ENCODE measurements around the gene MRPL4. TPM values are rescaled to one million over a fixed set of nuclear protein-coding genes. Genes with fewer than 3 reads are reported as not detected.

The MRPL4 gene
- total and polyA plus RNA-seq, 2 experiments from 2014 or later, result 92.0 to 171 TPM

DNA sequence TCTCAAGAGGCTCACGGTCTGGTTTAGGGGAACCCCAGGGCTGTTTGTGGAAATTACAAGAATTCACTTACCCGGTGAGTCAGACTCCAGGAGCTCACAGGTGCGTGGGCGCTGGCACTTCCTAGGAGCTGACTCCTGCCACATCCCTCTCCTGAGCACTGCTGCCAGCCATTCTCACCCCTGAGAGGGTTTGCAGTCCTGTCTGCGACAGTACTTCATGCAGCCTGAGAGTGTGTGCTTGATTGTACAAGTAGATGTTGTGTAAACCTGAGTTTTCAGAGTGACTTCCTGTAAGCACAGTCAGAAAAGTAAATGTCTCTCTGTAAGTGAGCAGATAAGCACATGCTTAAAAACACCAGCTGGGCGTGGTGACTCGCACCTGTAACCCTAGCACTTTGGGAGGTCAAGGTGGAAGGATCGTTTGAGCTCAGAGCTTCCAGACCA, 8.1 kb downstream of the MRPL4 start:
- no peaks in the 10 kb centered on the region for H3K9me3 Mint-ChIP-seq
- no peaks in the 10 kb centered on the region for H3K9me2 ChIP-seq (ENCODE audit: insufficient read depth)
- no peak overlapping the region for H3K4me2 ChIP-seq
- no peak overlapping the region for H2AFZ ChIP-seq
- no peak overlapping the region for H3K27ac Mint-ChIP-seq
- H3K4me1 Mint-ChIP-seq, result no peaks in the 10 kb centered on the region
- no peak overlapping the region for H3K27ac ChIP-seq (ENCODE audit: low read depth)
- no peak overlapping the region for H3K4me3 ChIP-seq
- peaks cover 33% of the 10 kb centered on the region for H3K36me3 Mint-ChIP-seq (ENCODE audit: low read depth)
- H4K20me1 ChIP-seq (replicated peaks; ENCODE audit: insufficient read depth), result no peaks in the 10 kb centered on the region; the same call in 1 of the 2 replicates
- no peak for TF ChIP-seq EZH2phosphoT487 (IDR thresholded peaks at IDR 0.05; ENCODE audit: unreplicated experiment)
- no peak for TF ChIP-seq EZH2 (IDR thresholded peaks at IDR 0.05; ENCODE audit: low read depth, unreplicated experiment)
- TF ChIP-seq, protein P1, sequence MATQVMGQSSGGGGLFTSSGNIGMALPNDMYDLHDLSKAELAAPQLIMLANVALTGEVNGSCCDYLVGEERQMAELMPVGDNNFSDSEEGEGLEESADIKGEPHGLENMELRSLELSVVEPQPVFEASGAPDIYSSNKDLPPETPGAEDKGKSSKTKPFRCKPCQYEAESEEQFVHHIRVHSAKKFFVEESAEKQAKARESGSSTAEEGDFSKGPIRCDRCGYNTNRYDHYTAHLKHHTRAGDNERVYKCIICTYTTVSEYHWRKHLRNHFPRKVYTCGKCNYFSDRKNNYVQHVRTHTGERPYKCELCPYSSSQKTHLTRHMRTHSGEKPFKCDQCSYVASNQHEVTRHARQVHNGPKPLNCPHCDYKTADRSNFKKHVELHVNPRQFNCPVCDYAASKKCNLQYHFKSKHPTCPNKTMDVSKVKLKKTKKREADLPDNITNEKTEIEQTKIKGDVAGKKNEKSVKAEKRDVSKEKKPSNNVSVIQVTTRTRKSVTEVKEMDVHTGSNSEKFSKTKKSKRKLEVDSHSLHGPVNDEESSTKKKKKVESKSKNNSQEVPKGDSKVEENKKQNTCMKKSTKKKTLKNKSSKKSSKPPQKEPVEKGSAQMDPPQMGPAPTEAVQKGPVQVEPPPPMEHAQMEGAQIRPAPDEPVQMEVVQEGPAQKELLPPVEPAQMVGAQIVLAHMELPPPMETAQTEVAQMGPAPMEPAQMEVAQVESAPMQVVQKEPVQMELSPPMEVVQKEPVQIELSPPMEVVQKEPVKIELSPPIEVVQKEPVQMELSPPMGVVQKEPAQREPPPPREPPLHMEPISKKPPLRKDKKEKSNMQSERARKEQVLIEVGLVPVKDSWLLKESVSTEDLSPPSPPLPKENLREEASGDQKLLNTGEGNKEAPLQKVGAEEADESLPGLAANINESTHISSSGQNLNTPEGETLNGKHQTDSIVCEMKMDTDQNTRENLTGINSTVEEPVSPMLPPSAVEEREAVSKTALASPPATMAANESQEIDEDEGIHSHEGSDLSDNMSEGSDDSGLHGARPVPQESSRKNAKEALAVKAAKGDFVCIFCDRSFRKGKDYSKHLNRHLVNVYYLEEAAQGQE (IDR thresholded peaks at IDR 0.05; ENCODE audit: unreplicated experiment), result no peak
- no peak for TF ChIP-seq CREB1 (CRISPR knock-in tag; IDR thresholded peaks at IDR 0.05; ENCODE audit: low read depth)
- no peak for TF ChIP-seq ZNF114 (CRISPR knock-in tag; IDR thresholded peaks at IDR 0.05)
- TF ChIP-seq, protein P2, sequence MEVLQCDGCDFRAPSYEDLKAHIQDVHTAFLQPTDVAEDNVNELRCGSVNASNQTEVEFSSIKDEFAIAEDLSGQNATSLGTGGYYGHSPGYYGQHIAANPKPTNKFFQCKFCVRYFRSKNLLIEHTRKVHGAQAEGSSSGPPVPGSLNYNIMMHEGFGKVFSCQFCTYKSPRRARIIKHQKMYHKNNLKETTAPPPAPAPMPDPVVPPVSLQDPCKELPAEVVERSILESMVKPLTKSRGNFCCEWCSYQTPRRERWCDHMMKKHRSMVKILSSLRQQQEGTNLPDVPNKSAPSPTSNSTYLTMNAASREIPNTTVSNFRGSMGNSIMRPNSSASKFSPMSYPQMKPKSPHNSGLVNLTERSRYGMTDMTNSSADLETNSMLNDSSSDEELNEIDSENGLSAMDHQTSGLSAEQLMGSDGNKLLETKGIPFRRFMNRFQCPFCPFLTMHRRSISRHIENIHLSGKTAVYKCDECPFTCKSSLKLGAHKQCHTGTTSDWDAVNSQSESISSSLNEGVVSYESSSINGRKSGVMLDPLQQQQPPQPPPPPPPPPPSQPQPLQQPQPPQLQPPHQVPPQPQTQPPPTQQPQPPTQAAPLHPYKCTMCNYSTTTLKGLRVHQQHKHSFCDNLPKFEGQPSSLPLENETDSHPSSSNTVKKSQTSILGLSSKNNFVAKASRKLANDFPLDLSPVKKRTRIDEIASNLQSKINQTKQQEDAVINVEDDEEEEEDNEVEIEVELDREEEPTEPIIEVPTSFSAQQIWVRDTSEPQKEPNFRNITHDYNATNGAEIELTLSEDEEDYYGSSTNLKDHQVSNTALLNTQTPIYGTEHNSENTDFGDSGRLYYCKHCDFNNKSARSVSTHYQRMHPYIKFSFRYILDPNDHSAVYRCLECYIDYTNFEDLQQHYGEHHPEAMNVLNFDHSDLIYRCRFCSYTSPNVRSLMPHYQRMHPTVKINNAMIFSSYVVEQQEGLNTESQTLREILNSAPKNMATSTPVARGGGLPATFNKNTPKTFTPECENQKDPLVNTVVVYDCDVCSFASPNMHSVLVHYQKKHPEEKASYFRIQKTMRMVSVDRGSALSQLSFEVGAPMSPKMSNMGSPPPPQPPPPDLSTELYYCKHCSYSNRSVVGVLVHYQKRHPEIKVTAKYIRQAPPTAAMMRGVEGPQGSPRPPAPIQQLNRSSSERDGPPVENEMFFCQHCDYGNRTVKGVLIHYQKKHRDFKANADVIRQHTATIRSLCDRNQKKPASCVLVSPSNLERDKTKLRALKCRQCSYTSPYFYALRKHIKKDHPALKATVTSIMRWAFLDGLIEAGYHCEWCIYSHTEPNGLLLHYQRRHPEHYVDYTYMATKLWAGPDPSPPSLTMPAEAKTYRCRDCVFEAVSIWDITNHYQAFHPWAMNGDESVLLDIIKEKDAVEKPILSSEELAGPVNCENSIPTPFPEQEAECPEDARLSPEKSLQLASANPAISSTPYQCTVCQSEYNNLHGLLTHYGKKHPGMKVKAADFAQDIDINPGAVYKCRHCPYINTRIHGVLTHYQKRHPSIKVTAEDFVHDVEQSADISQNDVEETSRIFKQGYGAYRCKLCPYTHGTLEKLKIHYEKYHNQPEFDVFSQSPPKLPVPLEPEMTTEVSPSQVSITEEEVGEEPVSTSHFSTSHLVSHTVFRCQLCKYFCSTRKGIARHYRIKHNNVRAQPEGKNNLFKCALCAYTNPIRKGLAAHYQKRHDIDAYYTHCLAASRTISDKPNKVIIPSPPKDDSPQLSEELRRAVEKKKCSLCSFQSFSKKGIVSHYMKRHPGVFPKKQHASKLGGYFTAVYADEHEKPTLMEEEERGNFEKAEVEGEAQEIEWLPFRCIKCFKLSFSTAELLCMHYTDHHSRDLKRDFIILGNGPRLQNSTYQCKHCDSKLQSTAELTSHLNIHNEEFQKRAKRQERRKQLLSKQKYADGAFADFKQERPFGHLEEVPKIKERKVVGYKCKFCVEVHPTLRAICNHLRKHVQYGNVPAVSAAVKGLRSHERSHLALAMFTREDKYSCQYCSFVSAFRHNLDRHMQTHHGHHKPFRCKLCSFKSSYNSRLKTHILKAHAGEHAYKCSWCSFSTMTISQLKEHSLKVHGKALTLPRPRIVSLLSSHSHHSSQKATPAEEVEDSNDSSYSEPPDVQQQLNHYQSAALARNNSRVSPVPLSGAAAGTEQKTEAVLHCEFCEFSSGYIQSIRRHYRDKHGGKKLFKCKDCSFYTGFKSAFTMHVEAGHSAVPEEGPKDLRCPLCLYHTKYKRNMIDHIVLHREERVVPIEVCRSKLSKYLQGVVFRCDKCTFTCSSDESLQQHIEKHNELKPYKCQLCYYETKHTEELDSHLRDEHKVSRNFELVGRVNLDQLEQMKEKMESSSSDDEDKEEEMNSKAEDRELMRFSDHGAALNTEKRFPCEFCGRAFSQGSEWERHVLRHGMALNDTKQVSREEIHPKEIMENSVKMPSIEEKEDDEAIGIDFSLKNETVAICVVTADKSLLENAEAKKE (CRISPR knock-in tag; IDR thresholded peaks at IDR 0.05), result no peak
- TF ChIP-seq, protein P3, sequence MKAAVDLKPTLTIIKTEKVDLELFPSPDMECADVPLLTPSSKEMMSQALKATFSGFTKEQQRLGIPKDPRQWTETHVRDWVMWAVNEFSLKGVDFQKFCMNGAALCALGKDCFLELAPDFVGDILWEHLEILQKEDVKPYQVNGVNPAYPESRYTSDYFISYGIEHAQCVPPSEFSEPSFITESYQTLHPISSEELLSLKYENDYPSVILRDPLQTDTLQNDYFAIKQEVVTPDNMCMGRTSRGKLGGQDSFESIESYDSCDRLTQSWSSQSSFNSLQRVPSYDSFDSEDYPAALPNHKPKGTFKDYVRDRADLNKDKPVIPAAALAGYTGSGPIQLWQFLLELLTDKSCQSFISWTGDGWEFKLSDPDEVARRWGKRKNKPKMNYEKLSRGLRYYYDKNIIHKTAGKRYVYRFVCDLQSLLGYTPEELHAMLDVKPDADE (IDR thresholded peaks at IDR 0.05), result no peak
- TF ChIP-seq STAT1 (IDR thresholded peaks at IDR 0.05; ENCODE audit: unreplicated experiment), result no peak
- no peak for TF ChIP-seq JUNB (IDR thresholded peaks at IDR 0.05; ENCODE audit: unreplicated experiment)
- no peak for TF ChIP-seq ZNF331 (CRISPR knock-in tag; IDR thresholded peaks at IDR 0.05; ENCODE audit: low read depth)
- TF ChIP-seq, protein P4, sequence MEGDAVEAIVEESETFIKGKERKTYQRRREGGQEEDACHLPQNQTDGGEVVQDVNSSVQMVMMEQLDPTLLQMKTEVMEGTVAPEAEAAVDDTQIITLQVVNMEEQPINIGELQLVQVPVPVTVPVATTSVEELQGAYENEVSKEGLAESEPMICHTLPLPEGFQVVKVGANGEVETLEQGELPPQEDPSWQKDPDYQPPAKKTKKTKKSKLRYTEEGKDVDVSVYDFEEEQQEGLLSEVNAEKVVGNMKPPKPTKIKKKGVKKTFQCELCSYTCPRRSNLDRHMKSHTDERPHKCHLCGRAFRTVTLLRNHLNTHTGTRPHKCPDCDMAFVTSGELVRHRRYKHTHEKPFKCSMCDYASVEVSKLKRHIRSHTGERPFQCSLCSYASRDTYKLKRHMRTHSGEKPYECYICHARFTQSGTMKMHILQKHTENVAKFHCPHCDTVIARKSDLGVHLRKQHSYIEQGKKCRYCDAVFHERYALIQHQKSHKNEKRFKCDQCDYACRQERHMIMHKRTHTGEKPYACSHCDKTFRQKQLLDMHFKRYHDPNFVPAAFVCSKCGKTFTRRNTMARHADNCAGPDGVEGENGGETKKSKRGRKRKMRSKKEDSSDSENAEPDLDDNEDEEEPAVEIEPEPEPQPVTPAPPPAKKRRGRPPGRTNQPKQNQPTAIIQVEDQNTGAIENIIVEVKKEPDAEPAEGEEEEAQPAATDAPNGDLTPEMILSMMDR (conservative IDR thresholded peaks at IDR 0.05; ENCODE audit: low read depth in 2 of 2), result no peak
- no peak for TF ChIP-seq NANOG (IDR thresholded peaks at IDR 0.05; ENCODE audit: borderline replicate concordance)
- no peak for TF ChIP-seq POLR2AphosphoS5 (IDR thresholded peaks at IDR 0.05; ENCODE audit: low read depth)
- H3F3A ChIP-seq (replicated peaks; ENCODE audit: low read depth), result peaks cover 3% of the 10 kb centered on the region
- ATAC-seq (no peak), DNase-seq (ENCODE audit: low spot score) (no peak)
- no peaks in the 10 kb centered on the region for H3K79me2 ChIP-seq (replicated peaks; ENCODE audit: insufficient read depth)
- peaks cover 6% of the 10 kb centered on the region for H3K36me3 ChIP-seq (ENCODE audit: insufficient read depth)
- H3K4me1 ChIP-seq (ENCODE audit: insufficient read depth), result no peaks in the 10 kb centered on the region
- H3K27me3 Mint-ChIP-seq (ENCODE audit: insufficient read depth, low read depth, poor library complexity), result peaks cover 5% of the 10 kb centered on the region
- no peaks in the 10 kb centered on the region for H3K27me3 ChIP-seq (ENCODE audit: insufficient read depth)
- H3K4me3 Mint-ChIP-seq, result no peak overlapping the region
